H1 (cell line): ENCODE measurements around the gene NDUFA13. TPM values are rescaled to one million over a fixed set of nuclear protein-coding genes. Genes with fewer than 3 reads are reported as not detected.

Experiments
- CTCF ChIA-PET: fragments of 300-600 bp; sonication (Branson Sonifier 250); formaldehyde crosslinking; loops from one replicate; lab custom pipeline; 2021; ENCODE audit not compliant: partially characterized antibody; lab: Charles Lee
- POLR2A ChIA-PET: fragments of 300-600 bp; sonication (Branson Sonifier 250); formaldehyde crosslinking; loops from one replicate; lab custom pipeline; 2021; ENCODE audit warnings: inconsistent platforms; ENCODE audit not compliant: partially characterized antibody; lab: Charles Lee
- DNase-seq, 2 experiments: peaks; one replicate each; pipeline versions ENCODE4 v3.0.0 to v3.0.0-alpha.2; 2010 to 2022; ENCODE audit warnings: low spot score in 2 of 2, low read depth in 1 of 2, mixed read lengths in 1 of 2
- FAIRE-seq: peaks from 2 replicates; lab custom pipeline; 2011; peaks lifted over from hg19 to GRCh38; lab: Jason Lieb, UNC
- H2AFZ ChIP-seq: 2 replicates; pipeline ENCODE4 v1.8.1; 2012; ENCODE audit warnings: low read length, inconsistent platforms
- H2AK5ac ChIP-seq: 2 replicates; pipeline ENCODE4 v1.6.1; 2013; ENCODE audit warnings: low read depth, low read length
- H2BK120ac ChIP-seq: replicated peaks from 2 replicates; pipeline ENCODE3; 2013; ENCODE audit warnings: low read depth, low read length, inconsistent platforms
- H2BK12ac ChIP-seq: 2 replicates; pipeline ENCODE4 v1.6.1; 2013; ENCODE audit warnings: low read depth, low read length
- H2BK15ac ChIP-seq: 2 replicates; pipeline ENCODE4 v1.6.1; 2013; ENCODE audit warnings: low read length
- H2BK20ac ChIP-seq: 2 replicates; pipeline ENCODE4 v1.6.1; 2013; ENCODE audit warnings: low read length
- H2BK5ac ChIP-seq: 2 replicates; pipeline ENCODE4 v1.6.1; 2013; ENCODE audit warnings: low read depth, low read length
- H3K14ac ChIP-seq: 2 replicates; pipeline ENCODE4 v1.6.1; 2013; ENCODE audit warnings: inconsistent platforms; ENCODE audit not compliant: insufficient read length
- H3K18ac ChIP-seq: 2 replicates; pipeline ENCODE4 v1.6.1; 2013; ENCODE audit warnings: low read length; ENCODE audit errors: extremely low read depth
- H3K23ac ChIP-seq: 2 replicates; pipeline ENCODE4 v1.6.1; 2013; ENCODE audit warnings: inconsistent platforms; ENCODE audit not compliant: insufficient read length
- H3K23me2 ChIP-seq: 2 replicates; pipeline ENCODE4 v1.6.1; 2013; ENCODE audit warnings: low read depth, low read length
- H3K27ac ChIP-seq: 2 replicates; pipeline ENCODE4 v1.6.1; 2011; ENCODE audit warnings: low read depth, low read length, inconsistent platforms
- H3K27me3 ChIP-seq, 4 experiments: replicated peaks in 1 of 4; 1 replicate in 1 of 4; 2 replicates in 3 of 4; pipeline versions ENCODE4 v1.6.1 to v1.8.1; 2011 to 2013; ENCODE audit warnings: low read length in 3 of 4, mild to moderate bottlenecking in 3 of 4, inconsistent platforms in 2 of 4, mixed read lengths in 2 of 4, moderate library complexity in 1 of 4; ENCODE audit not compliant: control insufficient read depth in 3 of 4, insufficient read depth in 3 of 4; ENCODE audit errors: extremely low read depth in 1 of 4
- H3K36me3 ChIP-seq, 4 experiments: 2 replicates each; pipeline versions ENCODE4 v1.6.1 to v1.8.1; 2011 to 2013; ENCODE audit warnings: mild to moderate bottlenecking in 4 of 4, low read length in 3 of 4, moderate library complexity in 2 of 4, control low read depth in 1 of 4, inconsistent platforms in 1 of 4; ENCODE audit not compliant: insufficient read depth in 4 of 4, control insufficient read depth in 2 of 4
- H3K4ac ChIP-seq: replicated peaks from 2 replicates; pipeline ENCODE3; 2013; ENCODE audit warnings: low read length, low read depth, mixed read lengths, inconsistent platforms; ENCODE audit not compliant: insufficient read length
- H3K4me1 ChIP-seq, 4 experiments: replicated peaks in 1 of 4; 1 replicate in 1 of 4; 2 replicates in 3 of 4; pipeline versions ENCODE4 v1.6.1 to v1.8.1; 2011 to 2013; ENCODE audit warnings: low read length in 3 of 4, inconsistent platforms in 2 of 4, mixed read lengths in 1 of 4; ENCODE audit not compliant: insufficient read depth in 4 of 4, control insufficient read depth in 3 of 4
- H3K4me2 ChIP-seq, 2 experiments: 2 replicates each; pipeline versions ENCODE4 v1.6.1 to v1.8.1; 2011 to 2013; ENCODE audit warnings: low read depth in 2 of 2, low read length in 2 of 2, control low read depth in 1 of 2, inconsistent platforms in 1 of 2, mild to moderate bottlenecking in 1 of 2; ENCODE audit not compliant: insufficient read depth in 1 of 2
- H3K4me3 ChIP-seq, 4 experiments: fragments of 200-600, 300-600 bp in 1 of 4; sonication (generic), shearing (Covaris generic), sonication (Bioruptor Twin) in 1 of 4; 2 replicates each; pipeline versions ENCODE4 v1.5.1 to v1.8.1; 2011 to 2016; ENCODE audit warnings: low read length in 4 of 4, low read depth in 3 of 4, control low read depth in 2 of 4, inconsistent platforms in 2 of 4, mild to moderate bottlenecking in 2 of 4, mixed read lengths in 1 of 4, moderate library complexity in 1 of 4; ENCODE audit not compliant: insufficient read depth in 2 of 4; ENCODE audit errors: extremely low read depth in 1 of 4
- H3K56ac ChIP-seq: replicated peaks from 2 replicates; pipeline ENCODE3; 2013; ENCODE audit warnings: low read depth, mild to moderate bottlenecking, mixed read lengths, low read length, inconsistent platforms; ENCODE audit not compliant: insufficient read length
- H3K79me1 ChIP-seq: 2 replicates; pipeline ENCODE4 v1.6.1; 2013; ENCODE audit warnings: low read depth, low read length, control low read depth
- H3K79me2 ChIP-seq, 2 experiments: 2 replicates each; pipeline versions ENCODE4 v1.6.1 to v1.8.1; 2012 to 2013; ENCODE audit warnings: low read length in 2 of 2, mild to moderate bottlenecking in 2 of 2, inconsistent platforms in 1 of 2; ENCODE audit not compliant: insufficient read depth in 2 of 2, control insufficient read depth in 1 of 2
- H3K9ac ChIP-seq, 4 experiments: replicated peaks in 1 of 4; 1 replicate in 1 of 4; 2 replicates in 3 of 4; pipeline versions ENCODE4 v1.6.1 to v1.8.1; 2011 to 2013; ENCODE audit warnings: low read depth in 3 of 4, low read length in 3 of 4, control low read depth in 2 of 4, mild to moderate bottlenecking in 2 of 4, moderate library complexity in 2 of 4, inconsistent platforms in 1 of 4; ENCODE audit errors: extremely low read depth in 1 of 4
- H3K9me3 ChIP-seq, 2 experiments: 2 replicates each; pipeline versions ENCODE4 v1.6.1 to v1.8.1; 2012 to 2013; ENCODE audit warnings: mild to moderate bottlenecking in 2 of 2, moderate library complexity in 2 of 2, control low read depth in 1 of 2, inconsistent platforms in 1 of 2, low read depth in 1 of 2, low read length in 1 of 2, mixed read lengths in 1 of 2; ENCODE audit not compliant: insufficient read depth in 2 of 2
- H4K20me1 ChIP-seq, 2 experiments: replicated peaks in 1 of 2; 2 replicates each; pipeline versions ENCODE3 to v1.8.1; 2011 to 2013; ENCODE audit warnings: inconsistent platforms in 2 of 2, low read length in 2 of 2, mild to moderate bottlenecking in 1 of 2; ENCODE audit not compliant: insufficient read depth in 2 of 2, control insufficient read depth in 1 of 2
- H4K5ac ChIP-seq: 2 replicates; pipeline ENCODE4 v1.6.1; 2013; ENCODE audit warnings: low read length, low read depth, mixed read lengths, inconsistent platforms; ENCODE audit not compliant: insufficient read length
- H4K8ac ChIP-seq: 2 replicates; pipeline ENCODE4 v1.8.0; 2013; ENCODE audit warnings: mild to moderate bottlenecking, moderate library complexity, low read length, inconsistent platforms; ENCODE audit not compliant: insufficient read depth; ENCODE audit errors: extremely low read depth
- H4K91ac ChIP-seq: replicated peaks from 2 replicates; pipeline ENCODE3; 2013; ENCODE audit warnings: low read length, mixed read lengths, inconsistent platforms; ENCODE audit not compliant: insufficient read length
- ATF2 ChIP-seq: IDR thresholded peaks from 2 replicates; pipeline ENCODE4 v1.6.1; 2012; ENCODE audit warnings: low read length, inconsistent platforms
- BCL11A ChIP-seq, 2 experiments: IDR thresholded peaks; one replicate each; pipeline ENCODE4 v1.6.1; 2011; ENCODE audit warnings: low read depth in 2 of 2, low read length in 2 of 2, mild to moderate bottlenecking in 2 of 2
- CHD2 ChIP-seq: IDR thresholded peaks from 2 replicates; pipeline ENCODE4 v1.6.1; 2012; ENCODE audit warnings: low read length, improper control_type of control experiment
- EGR1 ChIP-seq: IDR thresholded peaks from 2 replicates; pipeline ENCODE4 v1.6.1; 2011; ENCODE audit warnings: low read depth, low read length, borderline replicate concordance
- GABPA ChIP-seq: IDR thresholded peaks from 2 replicates; pipeline ENCODE4 v1.6.1; 2011; ENCODE audit warnings: mild to moderate bottlenecking, low read length, moderate library complexity, borderline replicate concordance; ENCODE audit not compliant: insufficient read depth
- JUND ChIP-seq: IDR thresholded peaks from 2 replicates; pipeline ENCODE4 v1.6.1; 2011; ENCODE audit warnings: mild to moderate bottlenecking, improper control_type of control experiment, low read length
- NANOG ChIP-seq: IDR thresholded peaks from 2 replicates; pipeline ENCODE4 v1.6.1; 2011; ENCODE audit warnings: low read length, low read depth, mild to moderate bottlenecking, inconsistent platforms; ENCODE audit not compliant: insufficient read depth, poor library complexity, severe bottlenecking
- POLR2AphosphoS5 ChIP-seq: IDR thresholded peaks from 2 replicates; pipeline ENCODE4 v1.6.1; 2011; ENCODE audit warnings: low read depth, low read length
- RAD21 ChIP-seq, 2 experiments: IDR thresholded peaks in 1 of 2; conservative IDR thresholded peaks in 1 of 2; 2 replicates each; pipeline ENCODE4 v1.6.1; 2011; ENCODE audit warnings: low read depth in 2 of 2, low read length in 2 of 2, improper control_type of control experiment in 1 of 2, inconsistent platforms in 1 of 2, mild to moderate bottlenecking in 1 of 2, moderate library complexity in 1 of 2
- SIN3A ChIP-seq, 2 experiments: IDR thresholded peaks in 1 of 2; conservative IDR thresholded peaks in 1 of 2; 2 replicates each; pipeline ENCODE4 v1.6.1; 2011 to 2012; ENCODE audit warnings: low read length in 2 of 2, improper control_type of control experiment in 1 of 2, low read depth in 1 of 2, mild to moderate bottlenecking in 1 of 2
- SP4 ChIP-seq: IDR thresholded peaks from 2 replicates; pipeline ENCODE4 v1.6.1; 2012; ENCODE audit warnings: low read length, inconsistent platforms
- YY1 ChIP-seq: IDR thresholded peaks from 2 replicates; pipeline ENCODE4 v1.6.1; 2011; ENCODE audit warnings: low read depth, mild to moderate bottlenecking, low read length
- WGBS, 2 experiments: shearing (Covaris generic) in 1 of 2; methylation state at CpG; one replicate each; pipeline versions ENCODE4 v1.1.6 to v1.1.7; 2013 to 2015; ENCODE audit warnings: low lambda C conversion rate in 2 of 2, mixed read lengths in 2 of 2, inconsistent platforms in 1 of 2, low coverage in 1 of 2, missing lambda C conversion rate in 1 of 2; ENCODE audit not compliant: insufficient replicate concordance in 2 of 2, insufficient coverage in 1 of 2, insufficient read length in 1 of 2; ENCODE audit errors: extremely low coverage in 1 of 2, missing lambda C conversion rate in 1 of 2; 5-methylcytosine and 5-hydroxymethylcytosine counted together
- polyA plus RNA-seq, 7 experiments: library from polyadenylated mRNA; depleted of rRNA in 3 of 7; stranded (reverse) in 5 of 7; unstranded in 2 of 7; fragments of >200 nt in 5 of 7; fragments of 200-250 nt in 2 of 7; gene quantifications; 1 replicate in 5 of 7; 2 replicates in 1 of 7; 4 replicates in 1 of 7; pipeline versions ENCODE4 v1.2.1 to v1.2.3, GENCODE V29; 2011 to 2013; ENCODE audit warnings: missing spikeins in 2 of 7, mixed read lengths in 2 of 7
- total RNA-seq: library from RNA; stranded (reverse); fragmentation: NEBNext Ultra II Directional; extraction: Animal tissue kit (Norgen Biotek cat#: 25700); gene quantifications from 2 replicates; pipeline ENCODE4 v1.2.1, GENCODE V29; 2021

The NDUFA13 gene
- total and polyA plus RNA-seq, 2 of the 8 experiments (the other 6 are each of a cell fraction or from before 2014, with no cell fraction given) = 413 to 1,105 TPM

DNA sequence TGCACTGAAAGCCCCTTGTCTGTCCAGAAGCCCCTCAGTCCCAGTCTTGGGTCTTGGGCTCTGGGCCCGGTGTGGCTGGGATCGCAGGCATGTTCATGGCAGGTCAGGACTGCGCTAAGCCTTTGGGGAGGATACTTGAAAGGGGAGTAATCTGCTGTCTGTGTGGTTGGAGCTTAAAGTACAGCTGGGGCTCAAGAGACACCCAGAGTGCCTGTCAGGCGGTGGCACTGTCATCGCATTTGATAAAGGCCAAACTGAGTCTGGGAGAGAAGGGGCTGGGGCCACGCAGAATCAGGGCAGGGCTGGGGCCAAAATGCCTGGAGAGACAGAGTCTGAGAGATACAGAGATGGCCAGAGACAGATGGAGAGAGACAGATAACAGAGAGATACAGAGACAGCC lies 17.8 kb downstream of the NDUFA13 start:
- Histone ChIP-seq H3K4ac (no peak overlapping the region), H2AK5ac (no peak overlapping the region), H3K27me3 (peaks cover 2 to 9% (median 6%) of the 10 kb centered on the region in 4 experiments; a peak in 6 of 7 replicates), H4K91ac (no peak overlapping the region), H2AFZ (no peak overlapping the region), H4K8ac (no peak overlapping the region), H3K27ac (no peak overlapping the region), H3K9ac (no peak overlapping the region), H3K36me3 (peaks cover 0 to 5% (median 0%) of the 10 kb centered on the region in 4 experiments; a peak in 3 of 8 replicates), H4K5ac (no peak overlapping the region), H3K23ac (no peak overlapping the region), H2BK5ac (no peak overlapping the region), H3K79me1 (no peaks in the 10 kb centered on the region), H3K14ac (no peak overlapping the region), H2BK20ac (no peak overlapping the region), H3K4me3 (no peak overlapping the region), H2BK120ac (no peak overlapping the region), H2BK15ac (no peak overlapping the region), H3K18ac (no peak overlapping the region), H3K4me1 (peaks cover 0 to 8% (median 3%) of the 10 kb centered on the region in 4 experiments; a peak in 3 of 7 replicates), H3K23me2 (peaks cover 6% of the 10 kb centered on the region; the same call in 1 of the 2 replicates), H3K79me2 (no peaks in the 10 kb centered on the region), H4K20me1 (peaks cover 6 to 17% of the 10 kb centered on the region in 2 experiments), H3K9me3 (no peaks in the 10 kb centered on the region), H2BK12ac (no peak overlapping the region), H3K56ac (no peak overlapping the region), H3K4me2 (no peak overlapping the region)
- POLR2A ChIA-PET = interaction anchor here (0.8 to 2.6 kb wide), 4 partner anchors 14 to 44 kb away, joined by 3 to 10 read pairs (median 6); partner anchors contain the start of genes NDUFA13 and TSSK6
- 89% methylated on average over 6 of the region's 6 CpGs; no CpG with 5 or more reads in 1 of the 2 experiments for WGBS, 2 experiments
- CTCF ChIA-PET = interaction anchor here (1.9 to 8.2 kb wide), 4 partner anchors 19 to 106 kb away, joined by 4 to 104 read pairs (median 16); no protein-coding TSS in a partner anchor
- FAIRE-seq (no peak), DNase-seq (no peak)
- TF ChIP-seq ATF2 (no peak), GABPA (no peak), POLR2AphosphoS5 (no peak), SP4 (no peak), SIN3A (conservative IDR thresholded peaks at IDR 0.05 in 1 of 2, IDR thresholded peaks at IDR 0.05 in 1 of 2; ENCODE audit: low read depth in 1 of 2, low read length in 2 of 2) (no peak), RAD21 (IDR thresholded peaks at IDR 0.05 in 1 of 2, conservative IDR thresholded peaks at IDR 0.05 in 1 of 2; ENCODE audit: low read depth in 2 of 2, low read length in 2 of 2) (no peak), BCL11A (IDR thresholded peaks at IDR 0.05; ENCODE audit: low read depth in 2 of 2, low read length in 2 of 2) (no peak), CHD2 (no peak), EGR1 (no peak), NANOG (no peak), YY1 (no peak), JUND (no peak)
